Kidney glomerular epithelial cell (primary cell): ENCODE data around the gene P2RY11.

ENCODE experiments used
- DNase-seq: peaks from one replicate; lab custom pipeline; 2025; lab: John Stamatoyannopoulos, UW

Gene P2RY11

DNA sequence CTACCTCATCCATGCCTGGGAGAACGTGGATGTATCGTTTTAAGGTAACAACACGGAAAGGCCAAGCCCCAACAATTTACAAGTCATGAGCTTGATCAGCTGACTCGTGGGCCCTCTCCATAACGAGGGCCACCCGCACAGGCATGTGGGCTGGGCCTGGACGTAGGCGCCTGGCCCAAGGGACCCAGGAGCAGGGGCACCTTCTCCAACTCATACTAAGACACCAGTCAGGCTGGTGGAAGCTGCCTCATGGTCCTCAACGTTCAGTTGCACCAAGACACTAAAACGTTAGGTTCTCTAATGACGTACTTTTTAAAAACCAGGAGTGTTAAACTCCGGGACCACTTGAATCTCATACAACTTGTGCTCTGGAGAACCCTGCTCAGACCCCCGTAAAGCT, 30.0 kb downstream of the P2RY11 start:
- DNase-seq = no peak

DNA sequence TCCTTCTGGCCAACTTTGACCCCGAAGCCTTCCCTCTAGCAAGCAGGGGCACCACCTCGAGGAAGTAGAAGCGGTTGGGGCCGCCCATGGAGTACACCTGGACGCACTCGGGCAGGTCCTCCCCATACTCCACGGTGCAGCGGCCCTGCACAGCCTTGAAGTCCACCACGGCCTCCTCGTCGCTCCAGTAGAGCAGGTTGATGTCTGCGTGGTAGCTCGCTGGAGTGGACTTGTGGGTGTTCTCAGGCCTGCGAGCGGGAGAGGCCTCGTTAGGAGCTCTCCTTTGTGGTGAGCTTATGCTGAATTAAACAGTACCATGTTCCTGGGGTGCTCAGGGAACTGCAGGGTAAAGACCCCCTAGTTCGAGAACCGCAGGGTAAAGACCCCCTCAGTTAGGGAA, 30.5 kb downstream of the P2RY11 start:
- DNase-seq = no peak

DNA sequence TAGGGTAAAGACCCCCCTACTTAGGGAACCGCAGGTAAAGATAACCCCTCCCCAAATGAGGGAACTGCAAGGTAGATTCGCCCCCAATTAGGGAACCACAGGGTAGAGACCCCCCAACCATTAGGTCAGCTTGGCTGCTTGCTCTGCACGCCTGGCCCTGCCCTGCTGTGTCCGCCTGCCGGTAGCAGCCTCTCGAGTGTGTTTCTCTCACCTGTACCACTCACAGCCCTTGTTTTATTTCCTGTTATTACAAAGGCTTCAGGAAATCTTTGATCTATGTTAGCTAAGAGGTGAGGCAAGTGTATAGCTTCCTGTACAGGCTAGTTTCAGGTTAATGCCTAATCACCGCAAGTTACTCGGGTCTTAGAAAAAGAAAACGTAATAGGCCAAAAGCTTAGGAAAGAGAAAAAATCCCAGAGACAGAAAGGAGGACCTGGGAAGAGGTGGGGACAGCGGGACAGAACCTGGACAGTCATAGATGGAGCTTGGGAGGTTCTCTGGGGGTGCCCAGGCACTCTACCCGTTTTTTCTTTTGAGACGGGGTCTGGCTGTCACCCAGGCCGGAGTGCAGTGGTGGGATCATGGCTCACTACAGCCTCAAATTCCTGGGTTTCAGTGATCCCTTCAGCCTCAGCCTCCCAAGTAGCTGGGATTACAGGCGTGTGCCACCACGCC, 31.3 kb downstream of the P2RY11 start:
- DNase-seq = no peak

DNA sequence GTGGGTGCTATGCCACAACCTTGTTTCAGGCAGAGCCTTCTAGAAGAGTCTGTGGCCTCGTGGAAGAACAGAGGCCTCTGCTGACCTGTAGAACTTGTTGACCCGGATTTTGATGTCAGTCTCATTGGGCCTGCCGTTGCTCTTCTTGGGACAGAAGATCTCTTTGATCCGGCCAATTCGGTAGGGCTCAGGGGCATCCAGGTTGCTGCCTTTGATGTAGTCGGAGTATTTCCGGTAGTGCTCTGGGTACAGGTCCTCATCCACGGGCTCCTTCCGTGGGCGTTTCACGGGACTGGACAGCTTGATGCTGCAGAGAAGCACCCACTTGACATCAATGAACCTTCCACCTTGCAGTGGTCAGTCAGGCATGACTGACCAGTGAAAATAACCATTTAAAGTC, 32.2 kb downstream of the P2RY11 start:
- no peak for DNase-seq

DNA sequence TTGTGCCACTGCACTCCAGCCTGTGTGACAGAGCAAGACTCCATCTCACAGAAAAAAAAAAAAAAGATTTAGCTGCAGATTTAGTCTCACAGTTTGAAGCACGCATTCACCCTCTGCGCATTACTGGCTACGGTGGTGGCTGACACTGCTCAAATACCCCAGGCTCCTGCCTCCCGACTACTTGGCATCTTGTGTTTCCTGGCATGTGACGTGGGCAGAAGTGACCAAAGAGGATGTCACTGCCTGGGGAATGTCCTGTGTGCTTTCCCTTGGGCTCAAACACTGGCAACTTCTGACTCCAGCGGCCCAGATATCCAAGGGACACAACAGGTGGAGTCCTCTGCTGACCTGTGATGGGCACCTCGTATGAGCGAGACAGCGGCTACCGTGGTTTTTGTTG, 32.9 kb downstream of the P2RY11 start:
- no peak for DNase-seq

- no peak for DNase-seq
Measured at GRCh38 chr19:10145031-10145430, 33.5 kb downstream of the P2RY11 start.

GRCh38 chr19:10146142-10146541, 34.6 kb downstream of the P2RY11 start:
- DNase-seq = no peak

DNA sequence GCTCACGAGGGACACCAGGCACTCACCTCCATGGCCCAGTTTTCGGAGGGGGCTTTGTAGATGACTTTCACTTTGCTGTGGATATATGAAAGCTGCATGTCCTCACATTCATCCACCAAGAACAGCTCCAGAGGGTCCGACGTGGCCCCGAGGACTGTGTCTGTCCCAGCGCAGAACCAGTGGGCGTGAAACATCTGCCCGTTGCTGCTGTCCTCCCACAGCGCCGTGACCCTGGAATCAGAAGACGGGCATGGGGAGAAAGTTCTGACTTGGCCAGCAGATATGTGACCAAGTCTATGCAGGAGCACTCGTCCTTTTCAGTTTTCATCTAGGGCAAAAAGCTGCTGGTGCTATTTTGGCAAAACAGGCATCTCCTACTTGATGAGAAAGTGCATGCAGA, 37.9 kb downstream of the P2RY11 start:
- DNase-seq = no peak

DNA sequence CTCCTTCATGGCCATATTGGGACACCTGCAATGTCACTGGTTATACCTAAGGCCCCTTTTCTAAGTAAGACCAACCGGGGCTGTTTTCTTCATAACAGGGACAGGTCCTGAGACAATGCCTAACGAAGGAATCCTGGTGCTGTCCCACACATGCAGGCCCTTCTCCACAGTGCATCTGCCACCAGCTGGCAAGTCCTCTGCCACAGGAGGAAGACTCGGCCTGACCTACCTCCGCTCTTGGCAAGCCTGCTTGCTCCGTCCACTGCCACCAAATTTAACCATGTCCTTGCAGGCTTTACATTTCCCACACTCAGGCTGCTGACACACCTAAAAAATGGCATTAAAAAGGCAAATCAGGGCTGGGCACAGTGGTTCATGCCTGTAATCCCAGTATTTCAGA, 40.0 kb downstream of the P2RY11 start:
- DNase-seq = no peak

GRCh38 chr19:10152100-10152499, 40.6 kb downstream of the P2RY11 start:
- DNase-seq = no peak

DNA sequence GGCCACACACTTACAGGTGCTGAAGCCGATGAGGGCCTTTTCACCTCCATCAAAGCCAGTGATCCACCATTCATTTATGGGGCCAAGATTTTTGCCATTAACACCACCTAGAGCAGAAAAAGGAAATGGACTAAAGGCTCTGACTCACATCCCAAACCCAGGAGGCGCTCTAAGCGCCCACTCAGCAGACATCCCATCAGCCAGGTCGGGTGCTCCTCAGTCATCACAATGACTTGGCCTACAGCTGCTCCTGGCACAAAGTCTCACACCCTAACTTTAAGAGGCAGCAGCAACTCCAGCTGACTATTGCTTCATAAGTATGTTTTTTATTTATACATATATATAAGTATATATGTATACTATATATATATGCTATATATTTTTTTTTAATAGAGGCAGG, 44.3 kb downstream of the P2RY11 start:
- no peak for DNase-seq

- DNase-seq = no peak
Measured at GRCh38 chr19:10158071-10158470, 46.6 kb downstream of the P2RY11 start.

- DNase-seq = no peak
Measured at GRCh38 chr19:10158485-10158884, 47.0 kb downstream of the P2RY11 start.

GRCh38 chr19:10159610-10160009, 48.1 kb downstream of the P2RY11 start:
- no peak for DNase-seq

DNA sequence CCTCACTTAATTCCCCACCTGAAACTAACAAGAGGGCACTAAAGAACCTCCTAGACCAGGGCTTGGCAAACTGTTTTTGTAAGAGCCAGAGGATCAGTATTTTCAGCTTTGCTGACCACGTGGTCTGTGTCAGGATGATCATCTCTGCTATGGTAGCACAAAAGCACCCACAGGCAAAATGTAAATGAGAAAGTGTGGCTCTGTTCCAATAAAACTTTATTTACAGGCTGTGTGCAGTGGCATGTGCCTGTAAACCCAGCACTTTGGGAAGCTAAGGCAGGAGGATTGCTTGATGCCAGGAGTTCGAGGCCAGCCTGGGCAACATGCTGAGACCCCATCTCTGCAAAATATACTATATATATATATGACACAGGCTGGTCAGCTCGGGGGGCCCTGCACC, 52.0 kb downstream of the P2RY11 start:
- DNase-seq = no peak
